D341Med (cell line): ENCODE results near the gene PPIC.

Source experiments
- DNase-seq: peaks from one replicate; pipeline ENCODE4 v3.0.0; 2012; ENCODE audit warnings: low spot score

PPIC gene

GRCh38 chr5:123036391-123037103 lies at the start of gene PPIC:
TSS of gene PPIC (minus strand) at chr5:123036725. CDS start at chr5:123036625, 100 bp downstream.
- DNase-seq: peak; percentile 86

- DNase-seq: no peak
These were observed 49.2 kb upstream of the PPIC start for GRCh38 chr5:123085638-123086286.

GRCh38 chr5:123084730-123085605 lies 48.4 kb upstream of the PPIC start:
- no peak for DNase-seq

- DNase-seq: no peak
These were observed 46.8 kb upstream of the PPIC start for GRCh38 chr5:123083298-123083697.

- DNase-seq: no peak
These were observed 43.7 kb upstream of the PPIC start for GRCh38 chr5:123080215-123080614.

- no peak for DNase-seq
These were observed 39.1 kb upstream of the PPIC start for GRCh38 chr5:123075521-123076163.

GRCh38 chr5:123068368-123068938 lies 31.9 kb upstream of the PPIC start:
- DNase-seq: no peak

GRCh38 chr5:123066016-123066415 lies 29.5 kb upstream of the PPIC start:
- DNase-seq: no peak

- DNase-seq: no peak
These were observed 22.9 kb upstream of the PPIC start for GRCh38 chr5:123059455-123059854.

- no peak for DNase-seq
These were observed 14.7 kb upstream of the PPIC start for GRCh38 chr5:123051206-123051605.

- no peak for DNase-seq
These were observed 11.2 kb upstream of the PPIC start for GRCh38 chr5:123047706-123048105.

GRCh38 chr5:123046222-123046621 lies 9.7 kb upstream of the PPIC start:
- DNase-seq: no peak

- no peak for DNase-seq
These were observed 8.5 kb upstream of the PPIC start for GRCh38 chr5:123044926-123045617.

GRCh38 chr5:123039673-123040072 lies 3.1 kb upstream of the PPIC start:
- no peak for DNase-seq

GRCh38 chr5:123037104-123037418 lies 536 bp upstream of the PPIC start:
- no peak for DNase-seq

GRCh38 chr5:123035918-123036390 lies 571 bp downstream of the PPIC start:
- DNase-seq: peak; percentile 64

GRCh38 chr5:123035360-123035917 lies 1.1 kb downstream of the PPIC start:
- no peak for DNase-seq

GRCh38 chr5:123033157-123033671 lies 3.3 kb downstream of the PPIC start:
- DNase-seq: no peak

GRCh38 chr5:123028222-123028621 lies 8.3 kb downstream of the PPIC start:
- no peak for DNase-seq

- no peak for DNase-seq
These were observed 21.8 kb downstream of the PPIC start for GRCh38 chr5:123014689-123015088.

- DNase-seq: no peak
These were observed 24.2 kb downstream of the PPIC start for GRCh38 chr5:123012321-123012720.
